Lung (tissue), 12 donors: Measurements from ENCODE around the gene CSMD2. TPM values are rescaled to one million over a fixed set of nuclear protein-coding genes. Genes with fewer than 3 reads are reported as not detected.

Experiments used
- ATAC-seq: fragments of 200-7000 bp; cut with Tn5 transposase; one replicate; pipeline ENCODE4 v1.9.1; 2020; ENCODE audit warnings: moderate number of reproducible peaks; ENCODE audit not compliant: insufficient read depth, low FRiP score
- DNase-seq, 3 donors: peaks; one replicate each; pipeline ENCODE4 v3.0.0-alpha.2; 2013 to 2017
- H3K27ac ChIP-seq, 2 donors: one replicate each; pipeline ENCODE4 v1.5.1; 2013; ENCODE audit warnings: mild to moderate bottlenecking in 2 of 2, moderate library complexity in 2 of 2, control low read depth in 1 of 2, inconsistent platforms in 1 of 2, low read depth in 1 of 2, low read length in 1 of 2
- H3K27me3 ChIP-seq, 3 donors: one replicate each; pipeline ENCODE4 v1.5.1; 2013; ENCODE audit warnings: low read length in 2 of 3; ENCODE audit not compliant: control insufficient read depth in 3 of 3, insufficient read depth in 3 of 3
- H3K36me3 ChIP-seq, 4 donors: one replicate each; pipeline ENCODE4 v1.5.1; 2013; ENCODE audit warnings: low read length in 4 of 4, mild to moderate bottlenecking in 1 of 4, moderate library complexity in 1 of 4; ENCODE audit not compliant: control insufficient read depth in 4 of 4, insufficient read depth in 4 of 4
- H3K4me1 ChIP-seq, 5 donors: one replicate each; pipeline ENCODE4 v1.5.1; 2013; ENCODE audit warnings: low read length in 5 of 5, mild to moderate bottlenecking in 2 of 5, moderate library complexity in 1 of 5; ENCODE audit not compliant: control insufficient read depth in 5 of 5, insufficient read depth in 5 of 5
- H3K4me3 ChIP-seq: one replicate; pipeline ENCODE4 v1.5.1; 2013; ENCODE audit warnings: mild to moderate bottlenecking, control low read depth, moderate library complexity
- H3K9ac ChIP-seq, 2 donors: one replicate each; pipeline ENCODE4 v1.5.1; 2013; ENCODE audit warnings: low read length in 2 of 2, control low read depth in 1 of 2; ENCODE audit not compliant: insufficient read depth in 1 of 2
- H3K9me3 ChIP-seq, 4 donors: one replicate each; pipeline ENCODE4 v1.5.1; 2013; ENCODE audit warnings: low read length in 3 of 4, mild to moderate bottlenecking in 1 of 4, moderate library complexity in 1 of 4; ENCODE audit not compliant: control insufficient read depth in 4 of 4, insufficient read depth in 3 of 4
- CTCF ChIP-seq: IDR thresholded peaks from 2 replicates; pipeline ENCODE4 v1.5.1; 2012; ENCODE audit warnings: mild to moderate bottlenecking; ENCODE audit errors: control extremely low read depth, extremely low read depth
- WGBS, 2 donors: extraction: QIAGEN DNeasy Blood & Tissue Kit; methylation state at CpG; one replicate each; pipeline ENCODE4 v1.1.7; 2013; 5-methylcytosine and 5-hydroxymethylcytosine counted together
- polyA plus RNA-seq, 2 donors: library from polyadenylated mRNA; stranded (reverse); fragments of 200-250 nt; gene quantifications; one replicate each; pipeline ENCODE4 v1.2.1, GENCODE V29; 2013
- total RNA-seq, 2 donors: library from RNA; depleted of rRNA in 1 of 2; stranded (reverse); fragments of >200 nt in 1 of 2; gene quantifications; one replicate each; pipeline ENCODE4 v1.2.1, GENCODE V29; 2014 to 2021
- donor health status: control.
- donor health status: control.
- donor health status: Bipolar disorder and iron deficiency.
- donor health status: healthy.
- donor health status: DM: yes; HTN: yes; CAD: no.

CSMD2 gene
- total and polyA plus RNA-seq, 4 donors = 0.11 to 1.2 (median 0.39) TPM

GRCh38 chr1:33872275-33872674 lies 292.8 kb downstream of the CSMD2 start:
- Histone ChIP-seq H3K36me3 (no peaks in the 10 kb centered on the region), H3K9me3 (no peaks in the 10 kb centered on the region), H3K27ac (no peak overlapping the region)

GRCh38 chr1:33867684-33868083 lies 297.3 kb downstream of the CSMD2 start:
- WGBS, 2 donors = 76 to 88% methylated on average over 1 of the region's 1 CpG
- Histone ChIP-seq H3K9ac (no peak overlapping the region), H3K36me3 (no peaks in the 10 kb centered on the region), H3K4me3 (no peak overlapping the region), H3K27me3 (peaks cover 0 to 5% (median 0%) of the 10 kb centered on the region in 3 donors), H3K9me3 (peaks cover 0 to 3% (median 0%) of the 10 kb centered on the region in 4 donors), H3K4me1 (peaks cover 0 to 12% (median 0%) of the 10 kb centered on the region in 5 donors), H3K27ac (no peak overlapping the region)
- no peak for ATAC-seq
- no peak for DNase-seq
- TF ChIP-seq CTCF = no peak

More at GRCh38 chr1:33872275-33872674, 292.8 kb downstream of the CSMD2 start:
- H3K4me1 ChIP-seq = no peaks in the 10 kb centered on the region
- DNase-seq (no peak), ATAC-seq (no peak)
- no peak overlapping the region for H3K9ac ChIP-seq
- peaks cover 0 to 3% (median 0%) of the 10 kb centered on the region in 3 donors for H3K27me3 ChIP-seq
- no peak for TF ChIP-seq CTCF
- no peak overlapping the region for H3K4me3 ChIP-seq

GRCh38 chr1:33866281-33866680 lies 298.7 kb downstream of the CSMD2 start:
- H3K9ac ChIP-seq = no peak overlapping the region
- WGBS, 2 donors = 50 to 71% methylated on average over 6 of the region's 6 CpGs
- no peaks in the 10 kb centered on the region for H3K36me3 ChIP-seq
- TF ChIP-seq CTCF = no peak
- DNase-seq (peak; percentile 81 to 88 (median 84)), ATAC-seq (no peak)
- peaks cover 0 to 12% (median 0%) of the 10 kb centered on the region in 5 donors for H3K4me1 ChIP-seq
- no peak overlapping the region for H3K4me3 ChIP-seq
- H3K27me3 ChIP-seq = peaks cover 0 to 5% (median 0%) of the 10 kb centered on the region in 3 donors
- H3K9me3 ChIP-seq = peaks cover 0 to 3% (median 0%) of the 10 kb centered on the region in 4 donors
- H3K27ac ChIP-seq = no peak overlapping the region
